Activated naive CD4-positive, alpha-beta T cell treated with anti-CD3 and anti-CD28 coated beads, Interleukin-2, amount 50 U/mL, for 24 hours (primary cell): Measurements from ENCODE around the gene ITGAV.

Experiments used
- H3K27ac Mint-ChIP-seq: one replicate; pipeline ENCODE4 v1.8.0; 2021; ENCODE audit warnings: mild to moderate bottlenecking, mixed read lengths
- H3K27me3 Mint-ChIP-seq: one replicate; pipeline ENCODE4 v1.8.0; 2021; ENCODE audit warnings: mixed read lengths
- H3K36me3 Mint-ChIP-seq: one replicate; pipeline ENCODE4 v1.8.0; 2021; ENCODE audit warnings: mixed read lengths
- H3K4me1 Mint-ChIP-seq: one replicate; pipeline ENCODE4 v1.8.0; 2021; ENCODE audit warnings: mixed read lengths
- H3K4me3 Mint-ChIP-seq: one replicate; pipeline ENCODE4 v1.8.0; 2021; ENCODE audit warnings: mild to moderate bottlenecking, mixed read lengths
- H3K9me3 Mint-ChIP-seq: one replicate; pipeline ENCODE4 v1.8.0; 2021; ENCODE audit warnings: mixed read lengths

ITGAV gene

DNA sequence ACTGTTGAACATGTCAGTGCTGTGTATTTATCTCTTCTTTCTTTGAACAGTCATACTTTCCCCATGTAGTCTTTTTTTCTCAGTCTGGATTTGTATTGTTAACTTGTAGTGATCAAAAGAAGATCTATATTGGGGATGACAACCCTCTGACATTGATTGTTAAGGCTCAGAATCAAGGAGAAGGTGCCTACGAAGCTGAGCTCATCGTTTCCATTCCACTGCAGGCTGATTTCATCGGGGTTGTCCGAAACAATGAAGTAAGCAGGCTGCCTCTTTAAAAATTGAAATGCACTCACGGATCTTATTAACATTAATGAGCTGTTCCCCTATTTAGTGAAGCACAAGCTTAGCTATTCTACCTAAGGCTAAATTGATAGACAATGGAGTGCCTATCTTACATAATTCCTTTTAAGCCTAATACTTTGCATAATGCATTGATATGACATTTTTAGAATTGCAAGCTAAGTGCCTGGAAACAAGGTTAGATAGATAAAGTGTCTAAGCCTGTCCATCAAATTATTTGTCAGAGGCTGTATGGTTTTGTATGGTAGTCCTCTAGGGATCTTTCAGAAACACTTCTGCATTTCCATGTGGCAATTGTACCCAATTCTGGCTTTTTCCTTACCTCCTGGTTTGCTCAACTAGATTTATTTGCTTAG is 74.7 kb downstream of the ITGAV start:
- H3K27me3 Mint-ChIP-seq = no peaks in the 10 kb centered on the region
- peaks cover 30% of the 10 kb centered on the region for H3K36me3 Mint-ChIP-seq
- no peak overlapping the region for H3K4me3 Mint-ChIP-seq

DNA sequence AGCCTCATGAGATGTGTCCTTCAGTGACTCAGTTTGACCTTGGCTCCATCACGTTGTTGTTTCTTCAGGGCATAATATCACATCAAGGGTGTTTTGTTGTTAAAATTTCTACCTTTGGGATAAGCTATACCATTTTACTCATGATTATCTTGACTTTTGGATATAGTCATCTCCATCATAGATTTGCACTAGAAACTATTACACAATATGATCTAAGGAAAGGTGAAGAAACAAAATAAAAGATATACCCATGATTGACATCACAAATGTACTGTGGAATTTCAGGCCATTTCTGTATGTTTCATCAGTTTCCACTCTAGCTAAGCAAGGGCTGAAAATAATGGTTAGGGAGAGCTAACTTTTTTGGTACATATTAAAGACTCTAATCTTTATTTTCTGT is 79.3 kb downstream of the ITGAV start:
- Mint-ChIP-seq H3K4me1 (no peaks in the 10 kb centered on the region), H3K27me3 (no peaks in the 10 kb centered on the region), H3K27ac (no peak overlapping the region), H3K4me3 (no peak overlapping the region), H3K36me3 (peaks cover 53% of the 10 kb centered on the region), H3K9me3 (peaks cover 8% of the 10 kb centered on the region)

More for the DNA sequence above, 74.7 kb downstream of the ITGAV start:
- no peaks in the 10 kb centered on the region for H3K4me1 Mint-ChIP-seq
- no peak overlapping the region for H3K27ac Mint-ChIP-seq
- no peaks in the 10 kb centered on the region for H3K9me3 Mint-ChIP-seq

DNA sequence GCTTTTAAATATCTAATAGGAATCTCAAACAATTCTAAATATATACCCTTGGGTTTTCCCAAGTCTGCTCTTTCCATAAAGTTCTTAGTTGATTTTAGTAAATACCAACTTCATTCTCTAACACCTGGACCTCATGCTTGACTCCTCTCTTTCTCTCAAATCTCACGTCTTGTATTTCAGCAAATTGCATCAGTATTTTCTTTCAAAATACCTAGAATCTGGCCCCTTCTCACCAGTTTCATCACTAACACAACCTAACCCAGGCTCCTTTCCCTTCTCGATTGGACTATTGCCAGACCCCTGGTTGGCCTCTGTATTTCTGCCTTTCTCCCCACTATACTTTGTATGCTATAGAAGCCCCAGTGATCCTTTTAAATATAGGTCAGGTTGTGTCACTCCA is 81.0 kb downstream of the ITGAV start:
- H3K9me3 Mint-ChIP-seq = peaks cover 8% of the 10 kb centered on the region
- peaks cover 51% of the 10 kb centered on the region for H3K36me3 Mint-ChIP-seq
- no peaks in the 10 kb centered on the region for H3K27me3 Mint-ChIP-seq
- no peak overlapping the region for H3K27ac Mint-ChIP-seq
- no peaks in the 10 kb centered on the region for H3K4me1 Mint-ChIP-seq
- H3K4me3 Mint-ChIP-seq = no peak overlapping the region

- Mint-ChIP-seq H3K9me3 (peaks cover 8% of the 10 kb centered on the region), H3K36me3 (peaks cover 38% of the 10 kb centered on the region), H3K4me3 (no peak overlapping the region), H3K4me1 (no peaks in the 10 kb centered on the region), H3K27me3 (no peaks in the 10 kb centered on the region), H3K27ac (no peak overlapping the region)
Observed at GRCh38 chr2:186675380-186675779, 85.5 kb downstream of the ITGAV start.

- Mint-ChIP-seq H3K9me3 (peaks cover 14% of the 10 kb centered on the region), H3K36me3 (peaks cover 2% of the 10 kb centered on the region), H3K27ac (no peak overlapping the region), H3K4me3 (no peak overlapping the region), H3K4me1 (no peaks in the 10 kb centered on the region), H3K27me3 (peaks cover 5% of the 10 kb centered on the region)
Observed at GRCh38 chr2:186683341-186683740, 93.5 kb downstream of the ITGAV start.

- Mint-ChIP-seq H3K4me1 (no peaks in the 10 kb centered on the region), H3K9me3 (peaks cover 18% of the 10 kb centered on the region)
Observed at GRCh38 chr2:186687807-186688211, 98.0 kb downstream of the ITGAV start.

GRCh38 chr2:186688813-186689212 is 99.0 kb downstream of the ITGAV start:
- peaks cover 18% of the 10 kb centered on the region for H3K9me3 Mint-ChIP-seq
- H3K4me1 Mint-ChIP-seq = no peaks in the 10 kb centered on the region
- H3K27ac Mint-ChIP-seq = no peak overlapping the region
- peaks cover 2% of the 10 kb centered on the region for H3K36me3 Mint-ChIP-seq
- H3K4me3 Mint-ChIP-seq = no peak overlapping the region
- H3K27me3 Mint-ChIP-seq = peaks cover 21% of the 10 kb centered on the region

More at GRCh38 chr2:186687807-186688211, 98.0 kb downstream of the ITGAV start:
- peaks cover 2% of the 10 kb centered on the region for H3K36me3 Mint-ChIP-seq
- no peak overlapping the region for H3K4me3 Mint-ChIP-seq
- H3K27ac Mint-ChIP-seq = no peak overlapping the region
- H3K27me3 Mint-ChIP-seq = peaks cover 16% of the 10 kb centered on the region

DNA sequence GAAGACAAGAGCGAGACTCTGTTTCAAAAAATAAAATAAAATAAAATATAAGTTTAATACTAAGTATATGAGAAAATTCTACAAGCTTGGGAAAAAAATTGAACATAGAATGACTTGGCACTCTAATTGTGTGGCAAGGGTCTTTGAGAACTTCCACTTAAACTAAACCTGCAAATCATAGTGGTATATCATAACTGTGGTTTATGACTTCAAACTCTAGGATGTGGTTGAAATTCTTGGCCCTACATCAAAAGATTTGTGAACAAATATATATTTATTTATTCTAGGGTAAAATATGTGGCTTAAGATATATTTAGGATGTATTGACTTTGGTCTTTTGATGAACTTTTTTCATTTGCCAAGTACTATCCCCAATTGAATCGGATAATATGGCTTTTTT is 100.9 kb downstream of the ITGAV start:
- Mint-ChIP-seq H3K4me3 (no peak overlapping the region), H3K9me3 (peaks cover 15% of the 10 kb centered on the region), H3K4me1 (peaks cover 12% of the 10 kb centered on the region), H3K27ac (no peak overlapping the region), H3K36me3 (peaks cover 2% of the 10 kb centered on the region), H3K27me3 (peaks cover 25% of the 10 kb centered on the region)

DNA sequence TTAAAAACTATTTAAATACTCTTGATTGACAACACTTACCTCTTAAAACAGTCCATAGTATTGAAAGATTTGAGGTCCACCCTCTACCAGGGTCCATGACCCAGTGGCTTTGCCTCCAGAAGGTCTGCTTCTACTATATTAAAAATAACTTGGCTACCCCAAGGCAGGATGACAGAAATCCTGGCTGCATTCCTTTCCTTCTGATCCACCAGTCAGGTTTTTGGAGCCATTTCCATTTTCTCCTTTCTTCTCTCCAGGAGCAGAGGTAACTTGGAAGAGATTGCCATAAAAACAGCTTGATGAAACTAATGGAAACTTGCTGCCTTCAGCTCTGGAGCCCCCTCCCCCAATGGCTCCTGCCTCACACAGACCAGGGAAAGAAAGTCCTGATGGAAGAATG is 101.4 kb downstream of the ITGAV start:
- Mint-ChIP-seq H3K4me3 (no peak overlapping the region), H3K27ac (no peak overlapping the region), H3K9me3 (peaks cover 14% of the 10 kb centered on the region), H3K27me3 (peaks cover 25% of the 10 kb centered on the region), H3K36me3 (peaks cover 2% of the 10 kb centered on the region), H3K4me1 (peaks cover 12% of the 10 kb centered on the region)

- Mint-ChIP-seq H3K27me3 (peaks cover 31% of the 10 kb centered on the region), H3K4me1 (peaks cover 12% of the 10 kb centered on the region), H3K4me3 (no peak overlapping the region), H3K27ac (no peak overlapping the region), H3K9me3 (peaks cover 14% of the 10 kb centered on the region), H3K36me3 (peaks cover 2% of the 10 kb centered on the region)
Observed at GRCh38 chr2:186691900-186692299, 102.0 kb downstream of the ITGAV start.

- Mint-ChIP-seq H3K36me3 (no peaks in the 10 kb centered on the region), H3K27me3 (peaks cover 31% of the 10 kb centered on the region)
Observed at GRCh38 chr2:186693446-186693832, 103.6 kb downstream of the ITGAV start.

GRCh38 chr2:186695081-186695756 is 105.4 kb downstream of the ITGAV start:
- H3K27ac Mint-ChIP-seq = no peak overlapping the region
- H3K4me1 Mint-ChIP-seq = peaks cover 12% of the 10 kb centered on the region
- H3K9me3 Mint-ChIP-seq = no peaks in the 10 kb centered on the region
- peaks cover 30% of the 10 kb centered on the region for H3K27me3 Mint-ChIP-seq
- no peaks in the 10 kb centered on the region for H3K36me3 Mint-ChIP-seq
- H3K4me3 Mint-ChIP-seq = no peak overlapping the region

More at GRCh38 chr2:186693446-186693832, 103.6 kb downstream of the ITGAV start:
- H3K9me3 Mint-ChIP-seq = peaks cover 3% of the 10 kb centered on the region
- no peak overlapping the region for H3K27ac Mint-ChIP-seq
- H3K4me1 Mint-ChIP-seq = peaks cover 12% of the 10 kb centered on the region
- H3K4me3 Mint-ChIP-seq = peak overlapping the region; percentile 49

DNA sequence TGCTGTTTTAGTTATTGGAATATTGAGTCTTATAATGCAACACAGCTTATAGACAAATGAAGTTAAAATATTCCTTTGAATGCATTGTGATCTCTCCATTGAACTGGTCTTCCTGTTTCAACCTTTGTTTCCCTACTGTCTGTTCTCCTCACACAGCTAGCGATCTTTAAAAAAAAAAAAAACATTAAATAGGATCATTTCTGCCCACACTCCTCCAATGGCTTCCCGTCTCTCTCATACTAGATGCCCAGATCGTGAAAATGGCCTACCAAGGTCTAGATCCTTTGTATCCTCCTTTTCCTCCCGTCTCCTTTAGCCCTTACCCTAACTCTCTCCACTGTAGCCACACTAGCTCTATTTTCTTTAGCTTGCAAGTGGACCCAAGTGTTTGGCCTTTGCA is 106.4 kb downstream of the ITGAV start:
- Mint-ChIP-seq H3K4me1 (peaks cover 12% of the 10 kb centered on the region), H3K27ac (no peak overlapping the region), H3K36me3 (no peaks in the 10 kb centered on the region), H3K4me3 (no peak overlapping the region), H3K9me3 (no peaks in the 10 kb centered on the region), H3K27me3 (peaks cover 30% of the 10 kb centered on the region)

DNA sequence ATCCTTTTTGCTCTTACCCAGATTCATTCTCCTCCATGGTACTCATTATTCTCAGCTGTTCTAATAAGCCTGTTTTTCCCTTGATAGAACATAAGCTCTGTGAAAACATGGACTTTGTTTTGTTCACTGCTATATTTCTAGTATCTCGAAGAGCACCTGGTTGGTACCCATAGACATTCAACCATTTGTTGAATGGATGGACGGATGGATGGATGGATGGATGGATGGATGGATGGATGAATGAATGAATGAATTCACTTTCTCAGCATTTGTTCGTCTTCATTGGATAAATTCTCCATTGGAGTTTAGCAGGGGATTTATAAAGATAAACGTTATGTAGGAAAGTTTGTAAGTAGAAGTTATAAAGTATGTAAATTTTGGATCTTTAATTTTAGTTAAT is 106.9 kb downstream of the ITGAV start:
- H3K4me3 Mint-ChIP-seq = no peak overlapping the region
- H3K27me3 Mint-ChIP-seq = peaks cover 29% of the 10 kb centered on the region
- H3K27ac Mint-ChIP-seq = no peak overlapping the region
- H3K36me3 Mint-ChIP-seq = no peaks in the 10 kb centered on the region
- peaks cover 12% of the 10 kb centered on the region for H3K4me1 Mint-ChIP-seq
- no peaks in the 10 kb centered on the region for H3K9me3 Mint-ChIP-seq

- H3K4me1 Mint-ChIP-seq = peaks cover 12% of the 10 kb centered on the region
- no peak overlapping the region for H3K4me3 Mint-ChIP-seq
Observed at GRCh38 chr2:186697536-186697935, 107.7 kb downstream of the ITGAV start.

DNA sequence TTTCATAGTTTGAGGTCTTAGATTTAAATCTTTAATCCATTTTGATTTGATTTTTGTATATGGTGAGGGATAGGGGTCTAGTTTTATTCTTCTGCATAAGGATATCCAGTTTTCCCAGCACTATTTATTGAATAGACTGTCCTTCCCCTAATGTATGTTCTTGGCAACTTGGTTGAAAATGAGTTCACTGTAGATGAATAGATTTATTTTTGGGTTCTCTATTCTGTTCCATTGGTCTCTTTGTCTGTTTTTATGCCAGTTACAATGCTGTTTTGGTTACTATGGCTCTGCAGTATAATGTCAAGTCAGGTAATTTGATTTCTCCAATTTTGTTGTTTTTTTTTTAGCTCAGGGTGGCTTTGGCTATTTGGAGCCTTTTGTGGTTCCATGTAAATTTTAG is 109.9 kb downstream of the ITGAV start:
- H3K27me3 Mint-ChIP-seq = peaks cover 18% of the 10 kb centered on the region
- H3K27ac Mint-ChIP-seq = no peak overlapping the region
- H3K4me3 Mint-ChIP-seq = no peak overlapping the region
- H3K36me3 Mint-ChIP-seq = no peaks in the 10 kb centered on the region
- peaks cover 8% of the 10 kb centered on the region for H3K4me1 Mint-ChIP-seq
- H3K9me3 Mint-ChIP-seq = no peaks in the 10 kb centered on the region

More at GRCh38 chr2:186697536-186697935, 107.7 kb downstream of the ITGAV start:
- Mint-ChIP-seq H3K27ac (no peak overlapping the region), H3K27me3 (peaks cover 25% of the 10 kb centered on the region), H3K9me3 (no peaks in the 10 kb centered on the region), H3K36me3 (no peaks in the 10 kb centered on the region)
